ENCODE measurements around the gene ARL14EP. TPM values are rescaled to one million over a fixed set of nuclear protein-coding genes. Genes with fewer than 3 reads are reported as not detected.

Gene ARL14EP
- 12.4 and 20.3 TPM in 2 replicates for total RNA-seq

GRCh38 chr11:30322826-30323710, at the start of gene ARL14EP:
Gene ARL14EP (plus strand): TSS chr11:30323104. CDS start chr11:30330949, 7,845 bp downstream.

Other genes starting within 250 kb of the ARL14EP start
- not detected in 2 replicates for gene FSHB, start 92.1 kb upstream of the ARL14EP start, total RNA-seq